GM12892 (cell line): ENCODE measurements around the gene MTHFSD.

ENCODE experiments used
- POLR2A ChIP-seq: IDR thresholded peaks from 2 replicates; pipeline ENCODE4 v1.6.1; 2011; ENCODE audit warnings: low read depth, low read length, control low read depth
- TAF1 ChIP-seq: IDR thresholded peaks from 2 replicates; pipeline ENCODE4 v1.6.1; 2011; ENCODE audit warnings: low read depth, mild to moderate bottlenecking, control low read depth, low read length, borderline replicate concordance

GRCh38 chr16:86573215-86573614 lies 18.2 kb upstream of the MTHFSD start:
- TF ChIP-seq POLR2A (no peak), TAF1 (no peak)
